NT2/D1 (cell line): ENCODE results near the gene SPACA1.

Source experiments
- SUZ12 ChIP-seq: IDR thresholded peaks from 2 replicates; pipeline ENCODE4 v1.6.1; 2011; ENCODE audit not compliant: insufficient read length, insufficient read depth; ENCODE audit errors: extremely low read depth
- YY1 ChIP-seq: IDR thresholded peaks from 2 replicates; pipeline ENCODE4 v1.6.1; 2011; ENCODE audit not compliant: insufficient read length, insufficient read depth
- ZNF274 ChIP-seq: IDR thresholded peaks from 2 replicates; pipeline ENCODE4 v1.6.1; 2011; ENCODE audit warnings: mild to moderate bottlenecking, low read depth, low read length

DNA sequence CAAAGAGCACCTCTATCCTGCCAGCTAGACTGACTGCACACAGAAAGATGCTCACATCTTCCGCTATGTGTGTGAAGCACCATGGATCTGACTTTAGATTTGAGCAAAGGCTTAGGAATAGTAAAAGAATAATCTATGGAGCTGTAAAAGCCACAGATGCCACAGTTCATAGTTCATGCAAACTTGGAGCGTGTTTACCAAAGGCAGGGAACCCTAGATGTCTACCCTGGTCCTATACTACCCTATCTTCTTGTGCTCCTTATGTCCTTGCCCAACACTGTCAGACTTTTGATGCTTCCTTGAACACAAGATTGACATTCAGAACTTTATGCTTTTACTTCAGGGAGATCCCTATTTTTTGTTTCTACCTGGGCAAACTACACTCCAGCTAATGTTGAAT lies 39.2 kb downstream of the SPACA1 start:
- TF ChIP-seq ZNF274 (no peak), YY1 (no peak), SUZ12 (no peak)
